ENCODE measurements around the gene SH2B3. TPM values are rescaled to one million over a fixed set of nuclear protein-coding genes. Genes with fewer than 3 reads are reported as not detected.

The SH2B3 gene
- total and polyA plus RNA-seq, 2 experiments from 2014 or later: 8.1 to 59.3 TPM

- Histone ChIP-seq H4K20me1 (replicated peaks; ENCODE audit: insufficient read depth) (peaks cover 13% of the 10 kb centered on the region), H3K4me2 (no peak overlapping the region), H3F3A (replicated peaks; ENCODE audit: low read depth) (peaks cover 9% of the 10 kb centered on the region; the same call in 1 of the 2 replicates), H3K4me3 (no peak overlapping the region), H3K79me2 (replicated peaks; ENCODE audit: insufficient read depth) (peaks cover 98% of the 10 kb centered on the region), H3K4me1 (ENCODE audit: insufficient read depth) (peaks cover 54% of the 10 kb centered on the region), H3K27ac (ENCODE audit: low read depth) (peak overlapping the region; percentile 69), H3K27me3 (ENCODE audit: insufficient read depth) (no peaks in the 10 kb centered on the region), H2AFZ (no peak overlapping the region), H3K36me3 (ENCODE audit: insufficient read depth) (no peaks in the 10 kb centered on the region), H3K9me2 (ENCODE audit: insufficient read depth) (no peaks in the 10 kb centered on the region)
- H3K27me3 Mint-ChIP-seq (ENCODE audit: insufficient read depth, low read depth, poor library complexity): peaks cover 18% of the 10 kb centered on the region
- H3K9me3 Mint-ChIP-seq: no peaks in the 10 kb centered on the region
- H3K4me1 Mint-ChIP-seq: peaks cover 53% of the 10 kb centered on the region
- H3K4me3 Mint-ChIP-seq: no peak overlapping the region
- no peak overlapping the region for H3K27ac Mint-ChIP-seq
- TF ChIP-seq ZNF462 (CRISPR knock-in tag; IDR thresholded peaks at IDR 0.05) (no peak), EZH2 (IDR thresholded peaks at IDR 0.05; ENCODE audit: low read depth, unreplicated experiment) (no peak), POLR2AphosphoS5 (IDR thresholded peaks at IDR 0.05; ENCODE audit: low read depth) (no peak), ZNF331 (CRISPR knock-in tag; IDR thresholded peaks at IDR 0.05; ENCODE audit: low read depth) (no peak), JUNB (IDR thresholded peaks at IDR 0.05; ENCODE audit: unreplicated experiment) (no peak), STAT1 (IDR thresholded peaks at IDR 0.05; ENCODE audit: unreplicated experiment) (no peak), CREB1 (CRISPR knock-in tag; IDR thresholded peaks at IDR 0.05; ENCODE audit: low read depth) (no peak)
- TF ChIP-seq, protein P1, sequence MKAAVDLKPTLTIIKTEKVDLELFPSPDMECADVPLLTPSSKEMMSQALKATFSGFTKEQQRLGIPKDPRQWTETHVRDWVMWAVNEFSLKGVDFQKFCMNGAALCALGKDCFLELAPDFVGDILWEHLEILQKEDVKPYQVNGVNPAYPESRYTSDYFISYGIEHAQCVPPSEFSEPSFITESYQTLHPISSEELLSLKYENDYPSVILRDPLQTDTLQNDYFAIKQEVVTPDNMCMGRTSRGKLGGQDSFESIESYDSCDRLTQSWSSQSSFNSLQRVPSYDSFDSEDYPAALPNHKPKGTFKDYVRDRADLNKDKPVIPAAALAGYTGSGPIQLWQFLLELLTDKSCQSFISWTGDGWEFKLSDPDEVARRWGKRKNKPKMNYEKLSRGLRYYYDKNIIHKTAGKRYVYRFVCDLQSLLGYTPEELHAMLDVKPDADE (IDR thresholded peaks at IDR 0.05): no peak
- DNase-seq (ENCODE audit: low spot score): no peak
- no peak for ATAC-seq
- H3K36me3 Mint-ChIP-seq (ENCODE audit: low read depth): peaks cover 15% of the 10 kb centered on the region
Measured at GRCh38 chr12:111431772-111432171, 26.0 kb downstream of the SH2B3 start.

All from GM23338 (cell line).